Right lobe of liver (tissue), 6 donors: Measurements from ENCODE around the gene SLC35A4. TPM values are rescaled to one million over a fixed set of nuclear protein-coding genes. Genes with fewer than 3 reads are reported as not detected.
A peak's percentile ranks its signal among the peaks of the same experiment; 100 is the strongest.

ENCODE experiments used
- ATAC-seq, 4 donors: fragments of 200-7000 bp; cut with Tn5 transposase; one replicate each; pipeline ENCODE4 v1.9.1; 2020; ENCODE audit warnings: mild to moderate bottlenecking in 4 of 4, moderate library complexity in 4 of 4
- DNase-seq, 3 donors: peaks; one replicate each; pipeline ENCODE4 v3.0.0-alpha.2; 2020
- H3K27ac ChIP-seq, 3 donors: fragments of 200-600 bp; one replicate each; pipeline ENCODE4 v1.8.0; 2022
- H3K27me3 ChIP-seq, 2 donors: fragments of 200-600 bp; one replicate each; pipeline ENCODE4 v1.8.0; 2022
- H3K36me3 ChIP-seq, 4 donors: fragments of 200-600 bp; sonication (generic) in 1 of 4; one replicate each; pipeline versions ENCODE4 v1.5.1 to v1.8.0; 2017 to 2022; ENCODE audit warnings: control low read depth in 1 of 4
- H3K4me1 ChIP-seq, 4 donors: fragments of 200-600 bp; sonication (generic) in 1 of 4; one replicate each; pipeline versions ENCODE4 v1.5.1 to v1.8.0; 2017 to 2022; ENCODE audit warnings: control low read depth in 1 of 4
- H3K4me3 ChIP-seq, 3 donors: fragments of 200-600 bp; one replicate each; pipeline ENCODE4 v1.8.0; 2022
- H3K9me3 ChIP-seq, 4 donors: fragments of 200-600 bp; sonication (generic) in 1 of 4; one replicate each; pipeline versions ENCODE4 v1.5.1 to v1.8.0; 2017 to 2022; ENCODE audit warnings: control low read depth in 1 of 4
- CTCF ChIP-seq, 4 donors: fragments of 200-600 bp in 3 of 4; fragments of 450-650 bp in 1 of 4; IDR thresholded peaks; one replicate each; pipeline versions ENCODE4 v1.5.1 to v1.8.0; 2016 to 2022; ENCODE audit warnings: antibody characterized with exemption in 4 of 4, mild to moderate bottlenecking in 2 of 4
- POLR2A ChIP-seq: fragments of 450-650 bp; IDR thresholded peaks from one replicate; pipeline ENCODE4 v1.6.1; 2017; ENCODE audit warnings: antibody characterized with exemption, mild to moderate bottlenecking
- WGBS: methylation state at CpG from one replicate; pipeline ENCODE4 v1.1.6; 2018; ENCODE audit warnings: low coverage, low lambda C conversion rate; ENCODE audit not compliant: insufficient coverage; ENCODE audit errors: missing lambda C conversion rate; 5-methylcytosine and 5-hydroxymethylcytosine counted together
- intact Hi-C, 2 donors: fragments of 100-400 bp; cut with DNase I; formaldehyde crosslinking; loops; one replicate each; pipeline versions ENCODE4 v1.11.2 to v1.14.1; 2022
- total RNA-seq, 6 experiments: library from RNA; depleted of rRNA in 2 of 6; stranded (reverse); fragments of >200 nt in 2 of 6; fragmentation: NEBNext Ultra II Directional in 3 of 6; extraction: Animal tissue kit (Norgen Biotek cat#: 25700) in 3 of 6; gene quantifications; one replicate each; pipeline versions ENCODE4 v1.1.0 to v1.2.4, GENCODE V29; 2016 to 2023
- donor health status: DM: no; HTN: yes; CAD: no.
- donor health status: DM: no; HTN: no; CAD: no.
- donor health status: DM: no; HTN: no; CAD: no.
- donor health status: DM: no; HTN: yes; CAD: no.
- donor health status: DM: no; HTN: yes; CAD: no.

SLC35A4 gene
- total RNA-seq, 6 experiments from 2014 or later = 28.1 to 38.5 (median 30.2) TPM

DNA sequence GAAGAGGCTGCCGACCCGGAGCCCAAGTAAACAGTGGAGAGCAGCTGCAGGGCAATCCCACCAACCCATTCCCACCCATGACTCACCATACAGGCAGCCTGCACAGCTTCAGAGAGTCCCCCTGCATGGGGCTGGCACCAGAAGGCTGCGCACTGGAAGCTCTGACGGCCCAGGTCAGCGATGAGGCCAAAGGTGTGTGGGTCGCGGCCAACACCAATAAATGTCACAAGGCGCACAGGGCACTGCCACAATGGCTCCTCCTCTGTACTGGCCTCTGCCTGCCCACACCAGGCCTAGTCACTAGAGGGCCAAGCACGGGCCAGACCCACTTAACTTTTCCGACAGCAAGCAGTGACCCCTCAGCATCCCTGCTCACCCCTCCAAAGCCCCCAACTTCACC lies 4.4 kb upstream of the SLC35A4 start:
- Histone ChIP-seq H3K27me3 (no peaks in the 10 kb centered on the region), H3K9me3 (no peaks in the 10 kb centered on the region), H3K36me3 (no peaks in the 10 kb centered on the region), H3K27ac (peak overlapping the region; percentile 36 to 84 (median 58)), H3K4me3 (peak overlapping the region; percentile 24 to 46 (median 40)), H3K4me1 (peaks cover 0 to 75% (median 29%) of the 10 kb centered on the region in 4 donors)
- ATAC-seq (peak; percentile 44 to 66 (median 55)), DNase-seq (peak; percentile 87 to 94 (median 91))
- WGBS = 33% methylated on average over 2 of the region's 10 CpGs
- peak; percentile 72 for TF ChIP-seq POLR2A
- peak; percentile 35 to 56 (median 50) for TF ChIP-seq CTCF (IDR thresholded peaks at IDR 0.05)
- intact Hi-C loops = loop anchor here (10.0 kb wide), 1 partner anchor 75 kb away; the partner anchor contains the start of genes CD14 (in 2 of the 2) and TMCO6 (in 2 of the 2)

GRCh38 chr5:140561753-140562523 lies 2.7 kb upstream of the SLC35A4 start:
- Histone ChIP-seq H3K27ac (peak overlapping the region in 2 of 3 donors; percentile 18 to 84), H3K4me1 (peaks cover 0 to 74% (median 30%) of the 10 kb centered on the region in 4 donors)
- intact Hi-C loops = loop anchor here (10.0 kb wide), 1 partner anchor 73 kb away; the partner anchor contains the start of genes CD14 (in 2 of the 2) and TMCO6 (in 2 of the 2)

DNA sequence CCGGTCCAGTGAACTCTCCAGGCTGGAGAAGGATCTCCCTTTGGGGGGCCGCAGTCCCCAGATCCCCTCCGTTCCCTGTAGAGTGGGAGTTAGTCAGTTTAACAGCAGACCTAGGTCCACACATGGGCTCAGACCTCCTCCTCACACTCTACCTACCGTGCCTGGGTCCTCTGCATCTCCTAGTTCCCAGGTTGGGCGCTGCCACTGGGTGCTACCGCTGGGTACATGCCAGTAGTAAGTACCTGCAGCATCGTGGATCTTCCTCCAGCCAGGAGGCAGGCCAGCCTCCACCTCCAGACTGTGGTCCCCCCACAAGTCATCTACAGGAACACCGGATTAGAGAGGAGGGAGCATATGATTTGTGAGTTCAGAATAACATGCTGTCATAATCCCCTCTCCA lies 1.0 kb upstream of the SLC35A4 start:
- no peaks in the 10 kb centered on the region for H3K9me3 ChIP-seq
- H3K27ac ChIP-seq = peak overlapping the region; percentile 84 to 94 (median 87)
- H3K4me1 ChIP-seq = peaks cover 0 to 61% (median 26%) of the 10 kb centered on the region in 4 donors
- peaks cover 0 to 15% (median 7%) of the 10 kb centered on the region in 4 donors for H3K36me3 ChIP-seq
- DNase-seq (no peak), ATAC-seq (no peak)
- H3K27me3 ChIP-seq = no peaks in the 10 kb centered on the region
- intact Hi-C loops = loop anchor here (10.0 kb wide), 1 partner anchor 71 kb away; the partner anchor contains the start of genes CD14 (in 2 of the 2) and TMCO6 (in 2 of the 2)
- 34% methylated on average over 5 of the region's 8 CpGs for WGBS
- TF ChIP-seq CTCF (IDR thresholded peaks at IDR 0.05) (no peak), POLR2A (no peak)
- peak overlapping the region; percentile 74 to 87 (median 76) for H3K4me3 ChIP-seq

More at GRCh38 chr5:140561753-140562523, 2.7 kb upstream of the SLC35A4 start:
- peaks cover 0 to 4% (median 0%) of the 10 kb centered on the region in 4 donors for H3K36me3 ChIP-seq
- ATAC-seq (peak; percentile 36 to 52 (median 46)), DNase-seq (peak; percentile 71 to 90 (median 89))
- H3K4me3 ChIP-seq = no peak overlapping the region
- WGBS = 33% methylated on average over 3 of the region's 10 CpGs
- H3K9me3 ChIP-seq = no peaks in the 10 kb centered on the region
- TF ChIP-seq CTCF (IDR thresholded peaks at IDR 0.05) = no peak
- TF ChIP-seq POLR2A = no peak
- H3K27me3 ChIP-seq = no peaks in the 10 kb centered on the region

- DNase-seq = no peak
- peaks cover 0 to 15% (median 7%) of the 10 kb centered on the region in 4 donors for H3K36me3 ChIP-seq
- intact Hi-C loops = loop anchor here (10.0 kb wide), 1 partner anchor 70 kb away; the partner anchor contains the start of genes CD14 (in 2 of the 2) and TMCO6 (in 2 of the 2)
- H3K27me3 ChIP-seq = no peaks in the 10 kb centered on the region
- TF ChIP-seq POLR2A = no peak
- no peak for TF ChIP-seq CTCF (IDR thresholded peaks at IDR 0.05)
- peaks cover 0 to 55% (median 27%) of the 10 kb centered on the region in 4 donors for H3K4me1 ChIP-seq
- no peak for ATAC-seq
- 2% methylated on average over 6 of the region's 13 CpGs for WGBS
- peak overlapping the region; percentile 84 to 94 (median 87) for H3K27ac ChIP-seq
- peak overlapping the region; percentile 74 to 87 (median 76) for H3K4me3 ChIP-seq
- no peaks in the 10 kb centered on the region for H3K9me3 ChIP-seq
Measured at GRCh38 chr5:140565024-140565779, 574 bp downstream of the SLC35A4 start.
